Measurements from ENCODE around the gene SLC15A4.

DNA sequence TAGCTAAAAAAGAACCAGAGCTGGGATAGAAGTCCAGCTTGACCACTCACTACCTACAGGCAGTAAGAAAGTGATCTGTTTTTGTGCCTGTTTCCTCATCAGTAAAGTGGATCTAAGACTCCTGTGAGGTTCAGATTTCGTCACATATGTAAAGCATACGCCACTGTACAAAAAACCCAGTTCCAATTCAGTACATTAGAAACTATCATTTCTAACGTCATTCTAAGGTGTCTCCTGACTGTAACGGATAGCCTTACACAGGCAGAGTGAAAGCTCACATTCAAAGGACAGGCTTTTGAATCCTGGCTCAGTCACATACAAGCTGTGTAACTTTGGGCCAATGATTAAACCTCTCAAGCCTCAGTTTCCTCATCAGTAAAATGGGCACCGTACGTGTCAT lies 3.5 kb downstream of the SLC15A4 start:
- TF ChIP-seq, protein P1, sequence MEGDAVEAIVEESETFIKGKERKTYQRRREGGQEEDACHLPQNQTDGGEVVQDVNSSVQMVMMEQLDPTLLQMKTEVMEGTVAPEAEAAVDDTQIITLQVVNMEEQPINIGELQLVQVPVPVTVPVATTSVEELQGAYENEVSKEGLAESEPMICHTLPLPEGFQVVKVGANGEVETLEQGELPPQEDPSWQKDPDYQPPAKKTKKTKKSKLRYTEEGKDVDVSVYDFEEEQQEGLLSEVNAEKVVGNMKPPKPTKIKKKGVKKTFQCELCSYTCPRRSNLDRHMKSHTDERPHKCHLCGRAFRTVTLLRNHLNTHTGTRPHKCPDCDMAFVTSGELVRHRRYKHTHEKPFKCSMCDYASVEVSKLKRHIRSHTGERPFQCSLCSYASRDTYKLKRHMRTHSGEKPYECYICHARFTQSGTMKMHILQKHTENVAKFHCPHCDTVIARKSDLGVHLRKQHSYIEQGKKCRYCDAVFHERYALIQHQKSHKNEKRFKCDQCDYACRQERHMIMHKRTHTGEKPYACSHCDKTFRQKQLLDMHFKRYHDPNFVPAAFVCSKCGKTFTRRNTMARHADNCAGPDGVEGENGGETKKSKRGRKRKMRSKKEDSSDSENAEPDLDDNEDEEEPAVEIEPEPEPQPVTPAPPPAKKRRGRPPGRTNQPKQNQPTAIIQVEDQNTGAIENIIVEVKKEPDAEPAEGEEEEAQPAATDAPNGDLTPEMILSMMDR (IDR thresholded peaks at IDR 0.05 in 2 of 3, conservative IDR thresholded peaks at IDR 0.05 in 1 of 3; ENCODE audit: borderline replicate concordance in 1 of 3, insufficient read depth in 1 of 3, low read depth in 2 of 3, low read length in 2 of 3) = no peak
- TF ChIP-seq SP1 (IDR thresholded peaks at IDR 0.05; ENCODE audit: low read depth) (no peak), EZH2phosphoT487 (IDR thresholded peaks at IDR 0.05; ENCODE audit: borderline replicate concordance) (no peak), TCF7L2 (IDR thresholded peaks at IDR 0.05; ENCODE audit: borderline replicate concordance, extremely low read depth, insufficient read depth, insufficient read length) (no peak), YY1 (IDR thresholded peaks at IDR 0.05; ENCODE audit: extremely low read depth, insufficient replicate concordance, low read depth, low read length) (no peak), POLR2A (IDR thresholded peaks at IDR 0.05; ENCODE audit: borderline replicate concordance, extremely low read depth, insufficient read depth, insufficient read length) (no peak)
